Thyroid gland (tissue), 4 donors: ENCODE results near the gene CHAC1.

ENCODE experiments used
- CTCF ChIP-seq, 6 experiments: fragments of 200-600 bp in 3 of 6; fragments of 450-650 bp in 3 of 6; sonication (generic) in 3 of 6; IDR thresholded peaks; one replicate each; pipeline ENCODE4 v1.5.1; 2016 to 2019; ENCODE audit warnings: antibody characterized with exemption in 6 of 6, mild to moderate bottlenecking in 2 of 6, inconsistent platforms in 1 of 6, moderate library complexity in 1 of 6
- POLR2A ChIP-seq, 2 donors: fragments of 450-650 bp; IDR thresholded peaks; one replicate each; pipeline ENCODE4 v1.6.1; 2017; ENCODE audit warnings: antibody characterized with exemption in 2 of 2, mild to moderate bottlenecking in 2 of 2, moderate library complexity in 1 of 2

DNA sequence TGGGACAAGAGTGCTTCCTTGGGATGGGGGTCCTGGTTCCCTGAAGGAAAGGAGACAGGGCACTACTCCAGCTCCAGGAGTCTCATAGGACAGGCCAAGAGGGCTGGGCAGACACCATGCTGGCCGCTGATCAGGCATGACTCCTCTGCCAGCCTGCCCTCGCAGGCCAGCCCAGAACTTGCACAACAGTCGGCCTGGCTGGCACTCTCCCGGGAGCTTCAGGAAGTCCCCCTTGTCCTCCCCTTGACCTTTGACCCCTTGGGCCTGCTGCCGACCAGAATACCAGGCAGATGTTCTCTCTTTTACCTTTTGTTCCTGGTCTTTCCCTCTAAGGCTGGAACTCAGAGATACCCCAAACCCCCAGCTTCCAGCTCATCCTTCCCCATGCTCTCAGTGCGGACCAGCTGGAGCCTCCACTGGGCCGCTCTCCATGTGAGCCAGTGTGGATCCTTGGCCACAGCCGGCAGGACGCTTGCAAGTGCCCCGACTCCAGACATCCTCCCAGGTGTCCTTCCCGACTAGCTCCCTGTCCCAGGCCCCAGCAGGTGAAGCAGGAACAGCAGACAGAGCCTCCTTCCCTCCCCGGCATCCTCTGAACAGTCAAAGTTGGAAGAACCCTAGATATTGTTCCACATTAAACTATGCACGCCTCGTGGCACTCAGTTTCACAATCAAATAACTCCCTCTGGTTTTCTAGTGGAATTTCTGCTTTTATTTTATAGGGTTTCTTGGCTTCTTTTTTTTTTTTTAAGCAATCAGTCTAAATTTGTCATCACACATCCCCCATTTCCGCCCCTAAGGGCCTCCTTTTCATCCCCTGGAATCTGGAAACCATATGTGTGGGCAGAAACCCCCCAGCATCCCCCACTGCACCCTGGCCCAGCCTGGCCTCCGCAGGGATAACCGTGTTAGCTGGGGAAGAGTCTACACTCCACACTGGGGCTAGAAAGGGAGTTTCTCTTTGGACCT lies 43.3 kb upstream of the CHAC1 start:
- no peak for TF ChIP-seq CTCF (IDR thresholded peaks at IDR 0.05)
- no peak for TF ChIP-seq POLR2A (IDR thresholded peaks at IDR 0.05)
